T-cell (primary cell): ENCODE measurements around the gene ANAPC16. TPM values are rescaled to one million over a fixed set of nuclear protein-coding genes. Genes with fewer than 3 reads are reported as not detected.
"Not testable (repeated sequence)": the region's sequence is repeated elsewhere in the genome, so short reads cannot be mapped to it uniquely, and the experiment has no call there.

Source experiments
- ATAC-seq, 4 experiments: fragments of 200-7000 bp in 3 of 4; fragments of 150-1000 bp in 1 of 4; cut with Tn5 transposase; replicated peaks in 1 of 4; 1 replicate in 3 of 4; 2 replicates in 1 of 4; pipeline ENCODE4 v1.10.0; 2021; ENCODE audit warnings: moderate library complexity in 3 of 4, mild to moderate bottlenecking in 2 of 4, moderate number of reproducible peaks in 1 of 4
- CTCF ChIA-PET, 2 donors: fragments of 300-600 bp; sonication (Branson Sonifier 250); formaldehyde crosslinking; loops; one replicate each; lab custom pipeline; 2022; ENCODE audit warnings: antibody characterized with exemption in 2 of 2; lab: Charles Lee
- POLR2A ChIA-PET, 2 donors: fragments of 300-600 bp; sonication (Branson Sonifier 250); formaldehyde crosslinking; loops; one replicate each; lab custom pipeline; 2022; ENCODE audit warnings: antibody characterized with exemption in 2 of 2; lab: Charles Lee
- DNase-seq, 35 experiments: peaks; one replicate each; pipeline versions ENCODE4 v3.0.0 to v3.0.0-alpha.2; 2013 to 2023
- H3K27ac ChIP-seq: one replicate; pipeline ENCODE4 v1.5.1; 2013; ENCODE audit warnings: low read length
- H3K27me3 ChIP-seq, 2 experiments: replicated peaks in 1 of 2; 1 replicate in 1 of 2; 2 replicates in 1 of 2; pipeline versions ENCODE4 v1.6.1 to v1.7.0; 2013; ENCODE audit warnings: low read length in 1 of 2, mixed read lengths in 1 of 2; ENCODE audit not compliant: control insufficient read depth in 2 of 2, insufficient read depth in 2 of 2; ENCODE audit errors: extremely low read depth in 1 of 2
- H3K36me3 ChIP-seq, 2 donors: 1 replicate in 1 of 2; 2 replicates in 1 of 2; pipeline versions ENCODE4 v1.6.1 to v1.7.0; 2013; ENCODE audit warnings: low read length in 1 of 2; ENCODE audit not compliant: control insufficient read depth in 2 of 2, insufficient read depth in 1 of 2; ENCODE audit errors: extremely low read depth in 1 of 2
- H3K4me1 ChIP-seq, 2 experiments: 1 replicate in 1 of 2; 2 replicates in 1 of 2; pipeline versions ENCODE4 v1.6.1 to v1.7.0; 2013; ENCODE audit warnings: low read length in 2 of 2, mixed read lengths in 1 of 2; ENCODE audit not compliant: insufficient read depth in 2 of 2, control insufficient read depth in 1 of 2; ENCODE audit errors: extremely low read depth in 1 of 2
- H3K4me3 ChIP-seq, 2 donors: 1 replicate in 1 of 2; 2 replicates in 1 of 2; pipeline versions ENCODE4 v1.5.1 to v1.7.0; 2013; ENCODE audit warnings: mild to moderate bottlenecking in 2 of 2, low read length in 1 of 2, moderate library complexity in 1 of 2; ENCODE audit not compliant: control insufficient read depth in 1 of 2; ENCODE audit errors: extremely low read depth in 1 of 2
- H3K9me3 ChIP-seq: 2 replicates; pipeline ENCODE4 v1.7.0; 2013
- H3K27ac Mint-ChIP-seq, 2 donors: one replicate each; pipeline ENCODE4 v1.8.0; 2020 to 2021; ENCODE audit warnings: mild to moderate bottlenecking in 2 of 2, mixed read lengths in 2 of 2
- H3K27me3 Mint-ChIP-seq, 2 donors: one replicate each; pipeline ENCODE4 v1.8.0; 2021 to 2022; ENCODE audit warnings: mixed read lengths in 2 of 2
- H3K36me3 Mint-ChIP-seq: one replicate; pipeline ENCODE4 v1.8.0; 2021; ENCODE audit warnings: mixed read lengths
- H3K4me1 Mint-ChIP-seq, 3 donors: one replicate each; pipeline ENCODE4 v1.8.0; 2020 to 2022; ENCODE audit warnings: mixed read lengths in 3 of 3, mild to moderate bottlenecking in 1 of 3
- H3K4me3 Mint-ChIP-seq, 3 donors: one replicate each; pipeline ENCODE4 v1.8.0; 2020 to 2022; ENCODE audit warnings: mild to moderate bottlenecking in 3 of 3, mixed read lengths in 3 of 3, moderate library complexity in 3 of 3
- H3K9me3 Mint-ChIP-seq, 3 donors: one replicate each; pipeline ENCODE4 v1.8.0; 2020 to 2022; ENCODE audit warnings: mixed read lengths in 3 of 3
- WGBS: methylation state at CpG from one replicate; pipeline ENCODE4 v1.1.5; 2013; ENCODE audit warnings: missing lambda C conversion rate; ENCODE audit not compliant: insufficient coverage; 5-methylcytosine and 5-hydroxymethylcytosine counted together
- total RNA-seq, 35 experiments: library from RNA in 6 of 35; stranded (reverse) in 6 of 35; fragments of 120-200 nt in 1 of 35; gene quantifications; one replicate each; pipeline versions ENCODE4 v1.2.1 to v1.2.4 and lab custom pipeline; 2013 to 2026

ANAPC16 gene
- total RNA-seq, 5 donors from 2014 or later (not counting 1 experiment from before 2014, with no cell fraction given), result 97.9 to 119 (median 106) TPM

DNA sequence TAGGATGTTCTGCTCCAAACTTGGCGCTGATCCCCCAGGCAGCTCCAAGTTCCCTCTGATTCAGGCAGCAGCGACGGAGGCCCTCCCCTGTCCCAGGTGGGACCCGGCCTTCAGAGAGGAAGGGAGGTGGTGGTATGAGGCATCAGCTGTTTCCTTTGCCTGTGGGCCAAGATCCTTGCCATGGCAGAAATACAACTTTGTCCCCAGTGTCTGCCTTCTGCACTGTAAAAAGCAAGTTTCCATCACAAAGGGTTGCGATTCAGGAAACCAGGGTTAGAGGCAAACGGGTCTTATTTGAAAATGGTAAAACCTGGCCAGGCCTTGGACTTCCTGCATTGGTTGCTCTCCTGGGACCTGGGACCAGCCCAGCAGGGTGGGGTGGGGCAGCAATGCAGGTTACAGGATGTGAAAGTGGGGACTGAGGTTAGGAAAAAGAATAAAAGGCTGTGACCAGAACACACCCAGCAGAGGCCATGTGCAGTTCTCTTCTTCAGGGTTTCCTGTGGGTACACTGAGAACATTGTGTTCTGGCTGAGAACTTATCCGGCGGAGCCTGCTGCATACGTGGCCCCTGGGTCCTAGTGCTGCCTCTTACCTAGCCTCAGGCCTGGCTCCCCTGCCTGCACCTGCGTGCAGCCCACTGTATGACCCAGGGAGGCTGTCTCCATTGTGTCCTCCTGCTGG lies 32.8 kb downstream of the ANAPC16 start:
- peak overlapping the region; percentile 68 to 77 (median 77) for H3K4me3 Mint-ChIP-seq
- Histone ChIP-seq H3K27me3 (no peaks in the 10 kb centered on the region), H3K9me3 (no peaks in the 10 kb centered on the region), H3K4me3 (peak overlapping the region; percentile 36 to 75), H3K4me1 (peaks cover 68 to 99% of the 10 kb centered on the region in 2 experiments), H3K36me3 (no peaks in the 10 kb centered on the region), H3K27ac (peak overlapping the region; percentile 78)
- no peaks in the 10 kb centered on the region for H3K9me3 Mint-ChIP-seq
- CTCF ChIA-PET, result interaction anchor here (0.6 to 2.2 kb wide), 14 partner anchors 12 to 823 kb away, joined by 3 to 15 read pairs (median 4); partner anchors contain the start of gene DDIT4 (in 1 of the 2)
- peak overlapping the region; percentile 94 to 97 for H3K27ac Mint-ChIP-seq
- H3K36me3 Mint-ChIP-seq, result no peaks in the 10 kb centered on the region
- H3K4me1 Mint-ChIP-seq, result peaks cover 87 to 88% (median 88%) of the 10 kb centered on the region in 3 donors
- POLR2A ChIA-PET, result interaction anchor here (0.6 to 1.8 kb wide), 10 partner anchors 12 to 1000 kb away, joined by 3 to 10 read pairs (median 4); no protein-coding TSS in a partner anchor
- peak; percentile 86 to 92 (median 90) for ATAC-seq
- 0% methylated on average over 8 of the region's 10 CpGs for WGBS
- DNase-seq, result peak; percentile 47 to 90 (median 72)
- no peaks in the 10 kb centered on the region for H3K27me3 Mint-ChIP-seq

DNA sequence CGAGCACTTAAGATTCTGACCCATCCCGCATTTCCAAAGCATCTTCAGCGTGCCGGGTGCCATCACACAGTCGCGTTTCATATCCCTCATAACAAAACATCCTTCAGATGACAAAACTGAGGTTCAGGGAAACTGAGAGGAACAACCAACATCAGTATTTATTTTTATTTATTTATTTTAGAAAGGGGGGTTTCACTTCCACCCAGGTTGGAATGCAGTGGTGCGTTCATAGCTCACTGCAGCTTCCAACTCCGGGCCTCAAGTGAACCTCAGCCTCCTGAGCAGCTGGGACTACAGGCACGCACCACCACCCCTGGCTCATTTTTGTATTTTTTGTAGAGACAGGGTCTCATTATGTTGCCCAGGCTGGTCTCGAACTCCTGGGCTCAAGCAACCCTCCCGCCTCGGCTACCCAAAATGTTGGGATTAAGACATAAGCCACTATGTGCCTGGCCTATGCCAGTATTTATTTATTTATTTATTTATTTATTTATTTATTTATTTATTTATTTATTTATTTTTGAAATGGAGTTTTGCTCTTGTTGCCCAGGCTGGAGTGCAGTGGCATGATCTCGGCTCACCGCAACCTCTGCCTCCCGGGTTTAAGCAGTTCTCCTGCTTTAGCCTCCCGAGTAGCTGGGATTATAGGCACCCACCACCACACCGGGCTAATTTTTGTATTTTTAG lies 33.5 kb downstream of the ANAPC16 start:
- H3K9me3 Mint-ChIP-seq, POLR2A ChIA-PET, DNase-seq, H3K36me3 ChIP-seq, H3K9me3 ChIP-seq, H3K27me3 Mint-ChIP-seq, ATAC-seq, H3K27me3 ChIP-seq, H3K36me3 Mint-ChIP-seq: not testable (repeated sequence)
- H3K4me3 ChIP-seq, result peak overlapping the region; percentile 32 to 36
- Mint-ChIP-seq H3K4me3 (peak overlapping the region; percentile 68 to 77 (median 77)), H3K4me1 (peaks cover 82 to 85% (median 85%) of the 10 kb centered on the region in 3 donors), H3K27ac (peak overlapping the region; percentile 94 to 97)
- H3K27ac ChIP-seq, result peak overlapping the region; percentile 78
- peaks cover 65 to 99% of the 10 kb centered on the region in 2 experiments for H3K4me1 ChIP-seq
- CTCF ChIA-PET, result interaction anchor here (0.7 to 1.9 kb wide), 4 partner anchors 11 to 114 kb away, joined by 3 to 15 read pairs (median 3); no protein-coding TSS in a partner anchor
- 36% methylated on average over 4 of the region's 17 CpGs for WGBS

DNA sequence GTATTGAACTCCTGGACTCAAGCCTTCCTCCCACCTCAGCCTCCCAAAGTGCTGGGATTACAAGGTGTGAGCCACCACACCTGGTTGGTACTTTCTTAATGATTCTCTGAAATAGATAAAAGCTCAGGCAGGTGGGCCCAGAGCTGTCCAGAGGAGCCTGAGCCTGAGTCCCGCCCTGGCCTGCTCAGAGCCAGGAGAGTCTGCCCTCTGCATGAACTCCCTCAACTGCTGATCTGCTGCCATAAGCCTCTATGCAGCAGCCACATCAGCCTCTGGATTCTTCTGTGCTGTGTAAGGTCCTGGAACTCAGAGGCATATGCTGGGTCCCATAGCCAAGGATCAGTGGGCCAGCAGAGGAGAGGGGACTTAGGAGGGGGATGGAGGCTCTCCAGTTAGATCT lies 34.9 kb downstream of the ANAPC16 start:
- CTCF ChIA-PET, result interaction anchor here (0.6 to 1.0 kb wide), 4 partner anchors 24 to 413 kb away, joined by 3 to 5 read pairs (median 4); no protein-coding TSS in a partner anchor
- H3K4me3 Mint-ChIP-seq, result peak overlapping the region; percentile 24 to 76 (median 28)
- WGBS, result 100% methylated on average over 1 of the region's 1 CpG

DNA sequence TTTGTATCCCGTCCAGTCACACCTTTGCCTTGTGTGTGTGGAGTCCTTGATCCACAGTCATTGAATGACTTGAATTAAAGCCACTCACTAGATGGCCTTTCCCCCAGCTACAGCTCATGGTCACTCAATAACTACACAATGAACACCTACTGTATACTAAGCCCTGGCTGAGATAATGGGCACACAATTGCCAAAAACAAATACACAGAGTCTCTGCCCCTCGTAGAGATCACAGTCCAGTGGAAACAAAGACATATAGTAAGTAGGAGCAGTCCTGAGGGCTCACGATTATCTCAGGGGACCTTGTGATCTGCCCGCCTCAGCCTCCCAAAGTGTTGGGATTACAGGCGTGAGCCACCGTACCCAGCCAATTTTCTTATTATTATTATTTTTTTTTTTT lies 35.8 kb downstream of the ANAPC16 start:
- Histone ChIP-seq H3K4me1 (peaks cover 57 to 95% of the 10 kb centered on the region in 2 experiments), H3K4me3 (no peak overlapping the region), H3K9me3 (no peaks in the 10 kb centered on the region), H3K27me3 (no peaks in the 10 kb centered on the region), H3K36me3 (no peaks in the 10 kb centered on the region), H3K27ac (no peak overlapping the region)
- ChIA-PET CTCF (interaction anchor here in 1 of 2 donors (0.9 kb wide), 1 partner anchor 39 kb away, joined by 3 read pairs; no protein-coding TSS in a partner anchor), POLR2A (interaction anchor here in 1 of 2 donors (0.7 kb wide), 1 partner anchor 63 kb away, joined by 5 read pairs; no protein-coding TSS in a partner anchor)
- peaks cover 82 to 84% (median 83%) of the 10 kb centered on the region in 3 donors for H3K4me1 Mint-ChIP-seq
- H3K27ac Mint-ChIP-seq, result peak overlapping the region; percentile 56 to 60
- ATAC-seq (no peak), DNase-seq (no peak)
- no peaks in the 10 kb centered on the region for H3K36me3 Mint-ChIP-seq
- peak overlapping the region in 1 of 3 donors; percentile 76 for H3K4me3 Mint-ChIP-seq
- H3K27me3 Mint-ChIP-seq, result no peaks in the 10 kb centered on the region
- no CpG with 5 or more reads among the region's 6 CpGs for WGBS
- H3K9me3 Mint-ChIP-seq, result no peaks in the 10 kb centered on the region

More for the DNA sequence above, 34.9 kb downstream of the ANAPC16 start:
- Mint-ChIP-seq H3K9me3 (no peaks in the 10 kb centered on the region), H3K27me3 (no peaks in the 10 kb centered on the region), H3K27ac (peak overlapping the region; percentile 82 to 86), H3K4me1 (peaks cover 81 to 85% (median 85%) of the 10 kb centered on the region in 3 donors), H3K36me3 (no peaks in the 10 kb centered on the region)
- DNase-seq (no peak), ATAC-seq (no peak)
- Histone ChIP-seq H3K4me3 (no peak overlapping the region), H3K27ac (peak overlapping the region; percentile 43), H3K27me3 (no peaks in the 10 kb centered on the region), H3K36me3 (no peaks in the 10 kb centered on the region), H3K9me3 (no peaks in the 10 kb centered on the region), H3K4me1 (peaks cover 64 to 99% of the 10 kb centered on the region in 2 experiments)
- POLR2A ChIA-PET, result interaction anchor here in 1 of 2 donors (0.6 to 0.7 kb wide), 2 partner anchors 11 to 64 kb away, joined by 5 to 7 read pairs; no protein-coding TSS in a partner anchor

DNA sequence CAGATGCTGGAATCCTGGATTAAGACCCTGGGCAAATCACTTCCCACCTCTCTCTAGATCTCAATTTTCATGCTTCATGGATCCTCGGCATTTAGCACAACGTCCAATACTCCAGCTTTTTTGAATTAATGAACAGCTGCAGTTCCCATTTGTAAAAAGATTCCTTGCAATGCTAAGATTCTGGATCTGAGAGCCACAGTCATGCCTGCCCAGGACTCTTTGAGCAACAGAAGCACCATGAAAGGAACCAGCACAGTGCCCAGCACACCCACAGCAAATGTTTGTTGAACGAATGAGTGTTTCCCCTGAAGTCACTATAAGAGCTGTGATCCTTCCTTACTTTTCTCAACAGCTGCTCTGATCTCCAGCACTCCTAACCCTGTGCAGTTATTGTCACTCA lies 37.2 kb downstream of the ANAPC16 start:
- CTCF ChIA-PET, result interaction anchor here in 1 of 2 donors (0.5 to 0.7 kb wide), 2 partner anchors 24 to 123 kb away, joined by 4 to 6 read pairs; no protein-coding TSS in a partner anchor
- no peak overlapping the region for H3K4me3 ChIP-seq
- H3K4me1 ChIP-seq, result peaks cover 45 to 89% of the 10 kb centered on the region in 2 experiments
- H3K27me3 ChIP-seq, result no peaks in the 10 kb centered on the region
- no peaks in the 10 kb centered on the region for H3K9me3 ChIP-seq
- Mint-ChIP-seq H3K9me3 (no peaks in the 10 kb centered on the region), H3K36me3 (no peaks in the 10 kb centered on the region), H3K4me3 (peak overlapping the region in 1 of 3 donors; percentile 76), H3K4me1 (peaks cover 79 to 81% (median 80%) of the 10 kb centered on the region in 3 donors), H3K27ac (peak overlapping the region; percentile 33 to 98), H3K27me3 (no peaks in the 10 kb centered on the region)
- ATAC-seq, result no peak
- no peaks in the 10 kb centered on the region for H3K36me3 ChIP-seq
- 90% methylated on average over 3 of the region's 3 CpGs for WGBS
- H3K27ac ChIP-seq, result no peak overlapping the region
- DNase-seq, result no peak
- POLR2A ChIA-PET, result interaction anchor here in 1 of 2 donors (0.6 to 0.7 kb wide), 2 partner anchors 11 to 92 kb away, joined by 3 read pairs; no protein-coding TSS in a partner anchor
